ENCODE measurements around the gene ARID4B.

GRCh38 chr1:235293322-235293942 lies 34.5 kb downstream of the ARID4B start:
- no peak for TF ChIP-seq POLR2A (IDR thresholded peaks at IDR 0.05; ENCODE audit: low read length)
- TF ChIP-seq NPAS2 (CRISPR knock-in tag; IDR thresholded peaks at IDR 0.05; ENCODE audit: borderline replicate concordance) = no peak
